Trophoblast cell (in vitro differentiated cells and primary cell): Measurements from ENCODE around the gene MYEOV.

Experiments
- DNase-seq, 2 donors: peaks; one replicate each; pipeline ENCODE4 v3.0.0-alpha.2; 2016
- H2AFZ ChIP-seq: 2 replicates; pipeline ENCODE4 v1.6.1; 2013; ENCODE audit warnings: low read length, moderate library complexity, mild to moderate bottlenecking; ENCODE audit not compliant: insufficient read depth, poor library complexity
- H2AK5ac ChIP-seq: 2 replicates; pipeline ENCODE4 v1.6.1; 2013; ENCODE audit warnings: mild to moderate bottlenecking, low read length
- H2BK120ac ChIP-seq: 2 replicates; pipeline ENCODE4 v1.6.1; 2013; ENCODE audit warnings: low read length, mild to moderate bottlenecking, moderate library complexity; ENCODE audit not compliant: insufficient read depth, poor library complexity
- H2BK12ac ChIP-seq: 2 replicates; pipeline ENCODE4 v1.6.1; 2013; ENCODE audit warnings: mild to moderate bottlenecking, low read length, moderate library complexity
- H2BK5ac ChIP-seq: 2 replicates; pipeline ENCODE4 v1.6.1; 2013; ENCODE audit warnings: low read length, low read depth, moderate library complexity, mild to moderate bottlenecking; ENCODE audit not compliant: poor library complexity
- H3K14ac ChIP-seq: 2 replicates; pipeline ENCODE4 v1.6.1; 2013; ENCODE audit warnings: mild to moderate bottlenecking, low read length
- H3K18ac ChIP-seq: 2 replicates; pipeline ENCODE4 v1.6.1; 2013; ENCODE audit warnings: mild to moderate bottlenecking, low read length
- H3K23ac ChIP-seq: 2 replicates; pipeline ENCODE4 v1.6.1; 2013; ENCODE audit warnings: low read length
- H3K27ac ChIP-seq: 2 replicates; pipeline ENCODE4 v1.5.1; 2013; ENCODE audit warnings: low read depth, mild to moderate bottlenecking, inconsistent platforms, low read length, moderate library complexity
- H3K27me3 ChIP-seq: 2 replicates; pipeline ENCODE4 v1.6.1; 2013; ENCODE audit warnings: inconsistent platforms, mild to moderate bottlenecking, low read length, moderate library complexity; ENCODE audit not compliant: insufficient read depth
- H3K36me3 ChIP-seq, 2 experiments: 1 replicate in 1 of 2; 2 replicates in 1 of 2; pipeline ENCODE4 v1.6.1; 2013; ENCODE audit warnings: low read length in 2 of 2, mild to moderate bottlenecking in 2 of 2, moderate library complexity in 1 of 2; ENCODE audit not compliant: insufficient read depth in 2 of 2, control insufficient read depth in 1 of 2
- H3K4ac ChIP-seq: 2 replicates; pipeline ENCODE4 v1.6.1; 2013; ENCODE audit warnings: low read depth, mild to moderate bottlenecking, low read length, moderate library complexity
- H3K4me1 ChIP-seq, 2 experiments: 1 replicate in 1 of 2; 2 replicates in 1 of 2; pipeline ENCODE4 v1.6.1; 2013; ENCODE audit warnings: low read length in 2 of 2, mild to moderate bottlenecking in 2 of 2, moderate library complexity in 1 of 2; ENCODE audit not compliant: insufficient read depth in 2 of 2, control insufficient read depth in 1 of 2
- H3K4me2 ChIP-seq: 2 replicates; pipeline ENCODE4 v1.6.1; 2013; ENCODE audit warnings: inconsistent platforms, mild to moderate bottlenecking, low read length, moderate library complexity
- H3K4me3 ChIP-seq: 2 replicates; pipeline ENCODE4 v1.5.1; 2013; ENCODE audit warnings: mild to moderate bottlenecking, low read depth, low read length, inconsistent platforms
- H3K79me1 ChIP-seq: one replicate; pipeline ENCODE4 v1.6.1; 2013; ENCODE audit warnings: low read length
- H3K79me2 ChIP-seq: 2 replicates; pipeline ENCODE4 v1.6.1; 2013; ENCODE audit warnings: low read length, mild to moderate bottlenecking; ENCODE audit not compliant: control insufficient read depth, insufficient read depth, poor library complexity
- H3K9ac ChIP-seq: 2 replicates; pipeline ENCODE4 v1.6.1; 2013; ENCODE audit warnings: mild to moderate bottlenecking, low read length
- H3K9me3 ChIP-seq: 2 replicates; pipeline ENCODE4 v1.6.1; 2013; ENCODE audit warnings: low read depth, mild to moderate bottlenecking, control low read depth, inconsistent platforms, low read length; ENCODE audit not compliant: insufficient read depth
- H4K12ac ChIP-seq: 2 replicates; pipeline ENCODE4 v1.6.1; 2013; ENCODE audit warnings: low read depth, mild to moderate bottlenecking, low read length, moderate library complexity
- H4K8ac ChIP-seq: 2 replicates; pipeline ENCODE4 v1.6.1; 2013; ENCODE audit warnings: low read depth, mild to moderate bottlenecking, low read length, moderate library complexity
- H4K91ac ChIP-seq: one replicate; pipeline ENCODE4 v1.6.1; 2013; ENCODE audit warnings: low read depth, mild to moderate bottlenecking, low read length, moderate library complexity
- WGBS: extraction: QIAGEN DNeasy Blood & Tissue Kit; methylation state at CpG from one replicate; pipeline ENCODE4 v1.1.7; 2013; ENCODE audit warnings: missing lambda C conversion rate; ENCODE audit not compliant: insufficient read length, insufficient coverage; ENCODE audit errors: extremely low coverage; 5-methylcytosine and 5-hydroxymethylcytosine counted together

The MYEOV gene

GRCh38 chr11:69327741-69328191 is 33.8 kb downstream of the MYEOV start:
- WGBS, result no CpG with 5 or more reads among the region's 6 CpGs
- no peak overlapping the region for H3K18ac ChIP-seq

GRCh38 chr11:69328231-69328630 is 34.3 kb downstream of the MYEOV start:
- Histone ChIP-seq H3K79me1 (no peaks in the 10 kb centered on the region), H2AK5ac (no peak overlapping the region), H3K4me1 (no peaks in the 10 kb centered on the region), H2AFZ (no peak overlapping the region), H2BK12ac (no peak overlapping the region), H3K27ac (no peak overlapping the region), H3K27me3 (no peaks in the 10 kb centered on the region), H3K36me3 (no peaks in the 10 kb centered on the region), H3K79me2 (no peaks in the 10 kb centered on the region), H3K14ac (no peak overlapping the region), H4K8ac (no peak overlapping the region), H4K12ac (no peak overlapping the region), H3K18ac (no peak overlapping the region), H2BK120ac (no peak overlapping the region), H3K23ac (no peak overlapping the region), H3K4ac (no peak overlapping the region), H2BK5ac (no peak overlapping the region), H4K91ac (no peak overlapping the region), H3K9me3 (peaks cover 7% of the 10 kb centered on the region), H3K4me2 (no peak overlapping the region), H3K9ac (no peak overlapping the region), H3K4me3 (no peak overlapping the region)
- DNase-seq, result no peak
- no CpG with 5 or more reads among the region's 8 CpGs for WGBS

More at GRCh38 chr11:69327741-69328191, 33.8 kb downstream of the MYEOV start:
- no peaks in the 10 kb centered on the region for H3K27me3 ChIP-seq
- H3K4me2 ChIP-seq, result no peak overlapping the region
- no peak overlapping the region for H4K8ac ChIP-seq
- no peak overlapping the region for H2BK5ac ChIP-seq
- no peak overlapping the region for H3K9ac ChIP-seq
- no peak overlapping the region for H3K4ac ChIP-seq
- no peak overlapping the region for H2BK12ac ChIP-seq
- no peak for DNase-seq
- no peak overlapping the region for H3K14ac ChIP-seq
- H4K12ac ChIP-seq, result no peak overlapping the region
- H2BK120ac ChIP-seq, result no peak overlapping the region
- peaks cover 8% of the 10 kb centered on the region for H3K9me3 ChIP-seq
- no peak overlapping the region for H4K91ac ChIP-seq
- H2AK5ac ChIP-seq, result no peak overlapping the region
- no peaks in the 10 kb centered on the region for H3K79me2 ChIP-seq
- no peaks in the 10 kb centered on the region for H3K79me1 ChIP-seq
- no peaks in the 10 kb centered on the region for H3K4me1 ChIP-seq
- no peaks in the 10 kb centered on the region for H3K36me3 ChIP-seq
- H3K4me3 ChIP-seq, result no peak overlapping the region
- H2AFZ ChIP-seq, result no peak overlapping the region
- H3K23ac ChIP-seq, result no peak overlapping the region
- H3K27ac ChIP-seq, result no peak overlapping the region

GRCh38 chr11:69329581-69329980 is 35.6 kb downstream of the MYEOV start:
- Histone ChIP-seq H3K27me3 (no peaks in the 10 kb centered on the region), H2BK5ac (no peak overlapping the region), H3K79me1 (no peaks in the 10 kb centered on the region), H3K18ac (no peak overlapping the region), H2AK5ac (no peak overlapping the region), H4K12ac (no peak overlapping the region), H3K9me3 (peaks cover 4% of the 10 kb centered on the region), H3K4me2 (no peak overlapping the region), H3K4me3 (no peak overlapping the region), H3K79me2 (no peaks in the 10 kb centered on the region), H3K27ac (no peak overlapping the region), H4K91ac (no peak overlapping the region), H3K9ac (no peak overlapping the region), H4K8ac (no peak overlapping the region), H3K4ac (no peak overlapping the region), H3K4me1 (no peaks in the 10 kb centered on the region), H2BK12ac (no peak overlapping the region), H2BK120ac (no peak overlapping the region), H3K23ac (no peak overlapping the region), H2AFZ (no peak overlapping the region), H3K36me3 (no peaks in the 10 kb centered on the region), H3K14ac (no peak overlapping the region)
- no peak for DNase-seq
- no CpG with 5 or more reads among the region's 3 CpGs for WGBS

GRCh38 chr11:69330330-69330729 is 36.4 kb downstream of the MYEOV start:
- no peak overlapping the region for H3K27ac ChIP-seq
- H3K23ac ChIP-seq, result no peak overlapping the region
- H2AFZ ChIP-seq, result no peak overlapping the region
- no peak overlapping the region for H4K91ac ChIP-seq
- no peak overlapping the region for H2AK5ac ChIP-seq
- H4K12ac ChIP-seq, result no peak overlapping the region
- no peak overlapping the region for H3K4ac ChIP-seq
- no peaks in the 10 kb centered on the region for H3K9me3 ChIP-seq
- no peak overlapping the region for H4K8ac ChIP-seq
- H3K27me3 ChIP-seq, result no peaks in the 10 kb centered on the region
- H3K4me1 ChIP-seq, result no peaks in the 10 kb centered on the region
- WGBS, result no CpG with 5 or more reads among the region's 4 CpGs
- H3K9ac ChIP-seq, result no peak overlapping the region
- H3K14ac ChIP-seq, result no peak overlapping the region
- no peaks in the 10 kb centered on the region for H3K79me2 ChIP-seq
- no peak overlapping the region for H2BK120ac ChIP-seq
- no peak overlapping the region for H3K4me2 ChIP-seq
- DNase-seq, result no peak
- no peaks in the 10 kb centered on the region for H3K36me3 ChIP-seq
- no peak overlapping the region for H3K4me3 ChIP-seq
- no peak overlapping the region for H2BK5ac ChIP-seq
- H2BK12ac ChIP-seq, result no peak overlapping the region
- no peaks in the 10 kb centered on the region for H3K79me1 ChIP-seq
- no peak overlapping the region for H3K18ac ChIP-seq
